Psoas muscle (tissue), 8 donors: ENCODE results near the gene TBC1D9B. TPM values are rescaled to one million over a fixed set of nuclear protein-coding genes. Genes with fewer than 3 reads are reported as not detected.
"Not testable (repeated sequence)": the region's sequence is repeated elsewhere in the genome, so short reads cannot be mapped to it uniquely, and the experiment has no call there.

Experiments
- ATAC-seq, 4 donors: fragments of 200-7000 bp; cut with Tn5 transposase; one replicate each; pipeline ENCODE4 v1.9.1; 2020; ENCODE audit warnings: moderate library complexity in 3 of 4, mild to moderate bottlenecking in 2 of 4
- DNase-seq, 2 donors: peaks; one replicate each; pipeline ENCODE4 v3.0.0-alpha.2; 2020
- H3K27ac ChIP-seq: fragments of 200-600 bp; one replicate; pipeline ENCODE4 v1.8.0; 2022
- H3K27me3 ChIP-seq, 3 donors: fragments of 200-600 bp in 1 of 3; one replicate each; pipeline versions ENCODE4 v1.6.1 to v1.8.0; 2013 to 2022; ENCODE audit warnings: low read length in 2 of 3, mild to moderate bottlenecking in 2 of 3, moderate library complexity in 1 of 3; ENCODE audit not compliant: insufficient read depth in 3 of 3
- H3K36me3 ChIP-seq, 2 donors: fragments of 200-600 bp in 1 of 2; one replicate each; pipeline versions ENCODE4 v1.6.1 to v1.8.0; 2013 to 2022; ENCODE audit warnings: low read depth in 1 of 2, mild to moderate bottlenecking in 1 of 2, moderate library complexity in 1 of 2; ENCODE audit not compliant: insufficient read depth in 1 of 2
- H3K4me1 ChIP-seq: fragments of 200-600 bp; one replicate; pipeline ENCODE4 v1.8.0; 2022
- H3K4me3 ChIP-seq: fragments of 200-600 bp; one replicate; pipeline ENCODE4 v1.8.0; 2022; ENCODE audit warnings: mild to moderate bottlenecking
- H3K9me3 ChIP-seq: fragments of 200-600 bp; one replicate; pipeline ENCODE4 v1.8.0; 2022
- CTCF ChIP-seq: fragments of 200-600 bp; IDR thresholded peaks from one replicate; pipeline ENCODE4 v1.8.0; 2022; ENCODE audit warnings: antibody characterized with exemption
- WGBS, 3 donors: extraction: QIAGEN DNeasy Blood & Tissue Kit; methylation state at CpG; one replicate each; pipeline versions ENCODE4 v1.1.6 to v1.1.7; 2013; 5-methylcytosine and 5-hydroxymethylcytosine counted together
- intact Hi-C, 2 donors: fragments of 100-400 bp; cut with DNase I; formaldehyde crosslinking; loops; one replicate each; pipeline versions ENCODE4 v1.11.0 to v1.14.2; 2022
- polyA plus RNA-seq, 3 donors: library from polyadenylated mRNA; stranded (reverse); fragments of 200-250 nt; gene quantifications; one replicate each; pipeline ENCODE4 v1.2.3, GENCODE V29; 2013
- total RNA-seq, 4 donors: library from RNA; stranded (reverse); fragmentation: NEBNext Ultra II Directional in 2 of 4; extraction: Animal tissue kit (Norgen Biotek cat#: 25700) in 2 of 4; gene quantifications; one replicate each; pipeline versions ENCODE4 v1.2.1 to v1.2.4, GENCODE V29; 2021 to 2023
- donor health status: healthy with polysubstance abuse.
- donor health status: DM: no; HTN: no; CAD: no; lungs with moderate emphysema.
- donor health status: Bipolar disorder and iron deficiency.
- donor health status: healthy.
- donor health status: DM: yes; HTN: yes; CAD: no.
- donor health status: DM: no; HTN: no; CAD: no.
- donor health status: DM: no; HTN: no; CAD: no.
- donor health status: DM: yes; HTN: yes; CAD: no.

Gene TBC1D9B
- total and polyA plus RNA-seq, 7 donors, result 30.1 to 50.2 (median 40.2) TPM

- ATAC-seq (no peak), DNase-seq (no peak)
- peak overlapping the region; percentile 76 for H3K27ac ChIP-seq
- H3K36me3 ChIP-seq, result peaks cover 11 to 60% of the 10 kb centered on the region in 2 donors
- no peaks in the 10 kb centered on the region for H3K27me3 ChIP-seq
- H3K4me1 ChIP-seq, result peaks cover 38% of the 10 kb centered on the region
- no peaks in the 10 kb centered on the region for H3K9me3 ChIP-seq
- intact Hi-C loops, result no loop called here
- H3K4me3 ChIP-seq, result no peak overlapping the region
- WGBS, 3 donors, result 79 to 85% (median 81%) methylated on average over 15 of the region's 15 CpGs
- TF ChIP-seq CTCF, result no peak
Observed at GRCh38 chr5:179837076-179838011, 70.4 kb downstream of the TBC1D9B start.

GRCh38 chr5:179836225-179837019 lies 71.3 kb downstream of the TBC1D9B start:
- Histone ChIP-seq H3K4me3 (no peak overlapping the region), H3K4me1 (peaks cover 44% of the 10 kb centered on the region), H3K9me3 (no peaks in the 10 kb centered on the region), H3K27me3 (no peaks in the 10 kb centered on the region), H3K36me3 (peaks cover 15 to 69% of the 10 kb centered on the region in 2 donors), H3K27ac (peak overlapping the region; percentile 76)
- TF ChIP-seq CTCF, result no peak
- intact Hi-C loops, result no loop called here
- peak in 2 of 4 donors; percentile 9 to 34 for ATAC-seq
- DNase-seq, result peak in 1 of 2 donors; percentile 74
- WGBS, 3 donors, result 74 to 84% (median 75%) methylated on average over 19 of the region's 19 CpGs

- peaks cover 15 to 85% of the 10 kb centered on the region in 2 donors for H3K36me3 ChIP-seq
- H3K27me3 ChIP-seq, H3K9me3 ChIP-seq, H3K27ac ChIP-seq, DNase-seq, H3K4me3 ChIP-seq, ATAC-seq, intact Hi-C loops: not testable (repeated sequence)
- peaks cover 58% of the 10 kb centered on the region for H3K4me1 ChIP-seq
- WGBS, 3 donors, result 87 to 96% (median 93%) methylated on average over 14 to 23 of the region's 28 CpGs
Observed at GRCh38 chr5:179834871-179835270, 72.8 kb downstream of the TBC1D9B start.

- Histone ChIP-seq H3K4me1 (peaks cover 60% of the 10 kb centered on the region), H3K9me3 (no peaks in the 10 kb centered on the region), H3K27ac (peak overlapping the region; percentile 63), H3K27me3 (no peaks in the 10 kb centered on the region), H3K4me3 (no peak overlapping the region), H3K36me3 (peaks cover 15 to 87% of the 10 kb centered on the region in 2 donors)
- 70 to 76% (median 70%) methylated on average over 8 of the region's 8 CpGs for WGBS, 3 donors
- ATAC-seq (peak in 2 of 4 donors; percentile 6 to 17), DNase-seq (no peak)
- TF ChIP-seq CTCF, result no peak
- intact Hi-C loops, result no loop called here
Observed at GRCh38 chr5:179834120-179834519, 73.6 kb downstream of the TBC1D9B start.

GRCh38 chr5:179833709-179834070 lies 74.0 kb downstream of the TBC1D9B start:
- intact Hi-C loops, result no loop called here
- H3K36me3 ChIP-seq, result peaks cover 15 to 91% of the 10 kb centered on the region in 2 donors
- no peak for ATAC-seq
- H3K4me3 ChIP-seq, result peak overlapping the region; percentile 4
- no peaks in the 10 kb centered on the region for H3K9me3 ChIP-seq
- H3K4me1 ChIP-seq, result peaks cover 62% of the 10 kb centered on the region
- no peak for DNase-seq
- H3K27ac ChIP-seq, result peak overlapping the region; percentile 63
- 98 to 100% (median 99%) methylated on average over 3 of the region's 3 CpGs for WGBS, 3 donors
- no peak for TF ChIP-seq CTCF
- no peaks in the 10 kb centered on the region for H3K27me3 ChIP-seq
